K562 (cell line): ENCODE data around the gene ADAMTS2. TPM values are rescaled to one million over a fixed set of nuclear protein-coding genes. Genes with fewer than 3 reads are reported as not detected.
A peak's percentile ranks its signal among the peaks of the same experiment; 100 is the strongest.

Experiments used
- ATAC-seq: fragments of 200-7000 bp; cut with Tn5 transposase; 3 replicates; pipeline ENCODE4 v1.9.1; 2020; ENCODE audit warnings: moderate library complexity
- BruUV-seq: library from RNA; stranded (reverse); fragments of 400-500 nt; replicated peaks from 2 replicates; lab custom pipeline; 2021; lab: Mats Ljungman, UMichigan
- CTCF ChIA-PET: fragments of 300-600 bp; formaldehyde crosslinking; extraction: SDS; loops from one replicate; lab custom pipeline; 2021; ENCODE audit warnings: low intra/inter-chr PET ratio; lab: Yijun Ruan, JAX
- POLR2A ChIA-PET: fragments of 300-600, 350-650 bp; sonication (Branson Sonifier 250); formaldehyde crosslinking; extraction: SDS; loops from one replicate; lab custom pipeline; 2021; ENCODE audit warnings: antibody characterized with exemption, inconsistent platforms; lab: Yijun Ruan, JAX
- DNase-seq, 4 experiments: peaks; one replicate each; pipeline versions ENCODE4 v3.0.0 to v3.0.0-alpha.2; 2011 to 2018; ENCODE audit warnings: low spot score in 3 of 4, mixed read lengths in 3 of 4; ENCODE audit errors: extremely low read depth in 1 of 4
- FAIRE-seq: peaks from 2 replicates; lab custom pipeline; 2011; peaks lifted over from hg19 to GRCh38; lab: Jason Lieb, UNC
- H2AFZ ChIP-seq: 2 replicates; pipeline ENCODE4 v1.6.0; 2011; ENCODE audit warnings: low read depth, low read length, control low read depth, inconsistent platforms
- H3K27ac ChIP-seq: fragments of 200-600 bp; 3 replicates; pipeline ENCODE4 v1.8.0; 2011; ENCODE audit warnings: low read depth, mild to moderate bottlenecking, control low read depth, inconsistent platforms, low read length, moderate library complexity, mixed read lengths; ENCODE audit errors: extremely low read depth
- H3K27me3 ChIP-seq, 2 experiments: fragments of 300-600 bp in 1 of 2; 2 replicates in 1 of 2; 3 replicates in 1 of 2; pipeline versions ENCODE4 v1.6.0 to v1.8.0; 2011; ENCODE audit warnings: inconsistent platforms in 2 of 2, low read length in 2 of 2, mild to moderate bottlenecking in 1 of 2, mixed read lengths in 1 of 2, moderate library complexity in 1 of 2; ENCODE audit not compliant: control insufficient read depth in 2 of 2, insufficient read depth in 2 of 2
- H3K36me3 ChIP-seq: fragments of 300-600 bp; 3 replicates; pipeline ENCODE4 v1.8.0; 2011; ENCODE audit warnings: mild to moderate bottlenecking, low read length, inconsistent platforms; ENCODE audit not compliant: control insufficient read depth, insufficient read depth
- H3K4me1 ChIP-seq, 2 experiments: fragments of 200-600 bp in 1 of 2; replicated peaks in 1 of 2; 2 replicates in 1 of 2; 3 replicates in 1 of 2; pipeline versions ENCODE4 v1.5.1 to v1.8.0; 2011; ENCODE audit warnings: inconsistent platforms in 2 of 2, low read length in 2 of 2, mild to moderate bottlenecking in 1 of 2, mixed read lengths in 1 of 2, moderate library complexity in 1 of 2; ENCODE audit not compliant: control insufficient read depth in 2 of 2, insufficient read depth in 2 of 2
- H3K4me2 ChIP-seq: 2 replicates; pipeline ENCODE4 v1.6.1; 2011; ENCODE audit warnings: low read length, control low read depth, inconsistent platforms, mixed read lengths; ENCODE audit not compliant: insufficient read depth
- H3K4me3 ChIP-seq: fragments of 200-600 bp; sonication (generic), shearing (Covaris generic); 2 replicates; pipeline ENCODE4 v1.5.1; 2016; ENCODE audit warnings: control low read depth, inconsistent platforms
- H3K79me2 ChIP-seq: fragments of 200-600 bp; 3 replicates; pipeline ENCODE4 v1.8.0; 2011; ENCODE audit warnings: low read length, inconsistent platforms; ENCODE audit not compliant: control insufficient read depth, insufficient read depth
- H3K9ac ChIP-seq, 2 experiments: 2 replicates each; pipeline versions ENCODE4 v1.6.0 to v1.6.1; 2011; ENCODE audit warnings: low read depth in 2 of 2, low read length in 2 of 2, control low read depth in 1 of 2, inconsistent platforms in 1 of 2, mild to moderate bottlenecking in 1 of 2, mixed read lengths in 1 of 2; ENCODE audit not compliant: insufficient read depth in 1 of 2
- H3K9me1 ChIP-seq: one replicate; pipeline ENCODE4 v1.6.0; 2011; ENCODE audit warnings: inconsistent platforms, mild to moderate bottlenecking, low read length, moderate library complexity; ENCODE audit not compliant: control insufficient read depth, insufficient read depth
- H3K9me3 ChIP-seq: replicated peaks from 2 replicates; pipeline ENCODE4 v1.5.1; 2011; ENCODE audit warnings: low read depth, low read length, inconsistent platforms; ENCODE audit not compliant: control insufficient read depth, insufficient read depth
- H4K20me1 ChIP-seq: replicated peaks from 2 replicates; pipeline ENCODE4 v1.6.1; 2011; ENCODE audit warnings: low read length, inconsistent platforms, mixed read lengths; ENCODE audit not compliant: control insufficient read depth, insufficient read depth
- BCOR ChIP-seq: fragments of 450-650 bp; IDR thresholded peaks from 2 replicates; pipeline ENCODE4 v1.6.1; 2016
- NRF1 ChIP-seq, 2 experiments: fragments of 450-650 bp; IDR thresholded peaks in 1 of 2; conservative IDR thresholded peaks in 1 of 2; 2 replicates each; pipeline ENCODE4 v1.6.1; 2014; ENCODE audit warnings: mild to moderate bottlenecking in 2 of 2
- ZNF274 ChIP-seq: IDR thresholded peaks from 2 replicates; pipeline ENCODE4 v1.6.1; 2011; ENCODE audit warnings: low read depth, mild to moderate bottlenecking, low read length, moderate library complexity, borderline replicate concordance
- WGBS: fragments of 100-300 bp; shearing (Covaris generic); methylation state at CpG from one replicate; pipeline ENCODE4 v1.1.6; 2016; ENCODE audit warnings: low coverage, mixed read lengths; ENCODE audit not compliant: insufficient coverage; ENCODE audit errors: missing lambda C conversion rate; 5-methylcytosine and 5-hydroxymethylcytosine counted together
- in situ Hi-C: fragments of 300-500 bp; cut with MboI; formaldehyde crosslinking; loops from 4 replicates; pipeline ENCODE4 v1.15.0; 2018; ENCODE audit warnings: inconsistent platforms, mixed read lengths
- intact Hi-C: fragments of 100-400 bp; cut with micrococcal nuclease; formaldehyde crosslinking; loops from 2 replicates; pipeline ENCODE4 v1.14.2; 2022
- polyA plus RNA-seq, 8 experiments: library from polyadenylated mRNA; depleted of rRNA in 4 of 8; stranded (reverse) in 5 of 8; unstranded in 3 of 8; fragments of >200 nt; fragmentation: Nextera tagmentation in 2 of 8; fragmentation: Illumina TruSeq in 1 of 8; extraction: Ambion mirVana in 2 of 8; extraction: Trizol in 1 of 8; gene quantifications; 2 replicates each; pipeline versions ENCODE4 v1.2.1 to v1.2.3, GENCODE V29; 2011 to 2014; ENCODE audit warnings: inconsistent platforms in 1 of 8, missing spikeins in 1 of 8
- total RNA-seq, 7 experiments: library from RNA; depleted of rRNA in 6 of 7; stranded (reverse); fragments of >200 nt in 6 of 7; fragmentation: Illumina TruSeq in 2 of 7; extraction: Trizol in 2 of 7; gene quantifications; 2 replicates each; pipeline versions ENCODE4 v1.2.1 to v1.2.3, GENCODE V29; 2011 to 2021; ENCODE audit warnings: low replicate concordance in 1 of 7
- TF ChIP-seq, protein P1 (sequence below), 3 experiments: IDR thresholded peaks in 2 of 3; conservative IDR thresholded peaks in 1 of 3; 2 replicates each; pipeline ENCODE4 v1.5.1; 2011 to 2012; ENCODE audit warnings: low read length in 3 of 3, mild to moderate bottlenecking in 3 of 3, control low read depth in 2 of 3, improper control_type of control experiment in 1 of 3, inconsistent platforms in 1 of 3, low read depth in 1 of 3, mixed read lengths in 1 of 3, moderate library complexity in 1 of 3; ENCODE audit not compliant: insufficient read depth in 2 of 3

Gene ADAMTS2
- total and polyA plus RNA-seq, 9 of the 15 experiments (the other 6 are each of a cell fraction or from before 2014, with no cell fraction given) = not detected

- FAIRE-seq = no peak
Measured at GRCh38 chr5:179079165-179079987, 265.9 kb downstream of the ADAMTS2 start.

GRCh38 chr5:179065703-179066102 lies 279.6 kb downstream of the ADAMTS2 start:
- no peaks in the 10 kb centered on the region for H3K9me1 ChIP-seq
- H3K9ac ChIP-seq = no peak overlapping the region
- H3K9me3 ChIP-seq = no peaks in the 10 kb centered on the region
- no peaks in the 10 kb centered on the region; a peak in 1 of 5 replicates for H3K4me1 ChIP-seq
- H2AFZ ChIP-seq = no peak overlapping the region
- ChIA-PET CTCF (no interaction called here), POLR2A (no interaction called here)
- H3K36me3 ChIP-seq = no peaks in the 10 kb centered on the region
- TF ChIP-seq NRF1 (conservative IDR thresholded peaks at IDR 0.05 in 1 of 2, IDR thresholded peaks at IDR 0.05 in 1 of 2) = no peak
- TF ChIP-seq, protein P1, sequence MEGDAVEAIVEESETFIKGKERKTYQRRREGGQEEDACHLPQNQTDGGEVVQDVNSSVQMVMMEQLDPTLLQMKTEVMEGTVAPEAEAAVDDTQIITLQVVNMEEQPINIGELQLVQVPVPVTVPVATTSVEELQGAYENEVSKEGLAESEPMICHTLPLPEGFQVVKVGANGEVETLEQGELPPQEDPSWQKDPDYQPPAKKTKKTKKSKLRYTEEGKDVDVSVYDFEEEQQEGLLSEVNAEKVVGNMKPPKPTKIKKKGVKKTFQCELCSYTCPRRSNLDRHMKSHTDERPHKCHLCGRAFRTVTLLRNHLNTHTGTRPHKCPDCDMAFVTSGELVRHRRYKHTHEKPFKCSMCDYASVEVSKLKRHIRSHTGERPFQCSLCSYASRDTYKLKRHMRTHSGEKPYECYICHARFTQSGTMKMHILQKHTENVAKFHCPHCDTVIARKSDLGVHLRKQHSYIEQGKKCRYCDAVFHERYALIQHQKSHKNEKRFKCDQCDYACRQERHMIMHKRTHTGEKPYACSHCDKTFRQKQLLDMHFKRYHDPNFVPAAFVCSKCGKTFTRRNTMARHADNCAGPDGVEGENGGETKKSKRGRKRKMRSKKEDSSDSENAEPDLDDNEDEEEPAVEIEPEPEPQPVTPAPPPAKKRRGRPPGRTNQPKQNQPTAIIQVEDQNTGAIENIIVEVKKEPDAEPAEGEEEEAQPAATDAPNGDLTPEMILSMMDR (IDR thresholded peaks at IDR 0.05 in 2 of 3, conservative IDR thresholded peaks at IDR 0.05 in 1 of 3; ENCODE audit: insufficient read depth in 2 of 3, low read depth in 1 of 3, low read length in 3 of 3) = peak in 1 of 3 experiments; percentile 19; a peak in 1 of 6 replicates
- DNase-seq (no peak), FAIRE-seq (no peak), ATAC-seq (no peak)
- no peaks in the 10 kb centered on the region for H4K20me1 ChIP-seq
- no peak overlapping the region for H3K4me3 ChIP-seq
- BruUV-seq = no TSS peak
- H3K27ac ChIP-seq = no peak overlapping the region
- no peaks in the 10 kb centered on the region for H3K79me2 ChIP-seq
- H3K27me3 ChIP-seq = no peaks in the 10 kb centered on the region
- 0% methylated on average over 6 of the region's 6 CpGs for WGBS
- in situ Hi-C loops (no loop called here), intact Hi-C loops (no loop called here)
- H3K4me2 ChIP-seq = no peak overlapping the region

More at GRCh38 chr5:179079165-179079987, 265.9 kb downstream of the ADAMTS2 start:
- Histone ChIP-seq H3K27ac (no peak overlapping the region), H3K4me2 (no peak overlapping the region), H3K9me3 (peaks cover 4% of the 10 kb centered on the region), H2AFZ (no peak overlapping the region), H3K79me2 (no peaks in the 10 kb centered on the region), H4K20me1 (no peaks in the 10 kb centered on the region), H3K9ac (no peak overlapping the region), H3K4me3 (no peak overlapping the region), H3K36me3 (no peaks in the 10 kb centered on the region), H3K27me3 (no peaks in the 10 kb centered on the region), H3K4me1 (no peaks in the 10 kb centered on the region), H3K9me1 (no peaks in the 10 kb centered on the region)
- intact Hi-C loops = no loop called here
- no TSS peak for BruUV-seq
- ChIA-PET CTCF (no interaction called here), POLR2A (interaction anchor here (1.1 kb wide), 1 partner anchor 9 kb away, joined by 4 read pairs; no protein-coding TSS in a partner anchor)
- under 1% methylated on average over 11 of the region's 11 CpGs for WGBS
- in situ Hi-C loops = no loop called here
- TF ChIP-seq ZNF274 = peak; percentile 96
- TF ChIP-seq BCOR = no peak
- no peak for ATAC-seq
- DNase-seq = no peak
